ENCODE results near the gene MARK2.
A peak's percentile ranks its signal among the peaks of the same experiment; 100 is the strongest.
"Not testable (repeated sequence)": the region's sequence is repeated elsewhere in the genome, so short reads cannot be mapped to it uniquely, and the experiment has no call there.

MARK2 gene

DNA sequence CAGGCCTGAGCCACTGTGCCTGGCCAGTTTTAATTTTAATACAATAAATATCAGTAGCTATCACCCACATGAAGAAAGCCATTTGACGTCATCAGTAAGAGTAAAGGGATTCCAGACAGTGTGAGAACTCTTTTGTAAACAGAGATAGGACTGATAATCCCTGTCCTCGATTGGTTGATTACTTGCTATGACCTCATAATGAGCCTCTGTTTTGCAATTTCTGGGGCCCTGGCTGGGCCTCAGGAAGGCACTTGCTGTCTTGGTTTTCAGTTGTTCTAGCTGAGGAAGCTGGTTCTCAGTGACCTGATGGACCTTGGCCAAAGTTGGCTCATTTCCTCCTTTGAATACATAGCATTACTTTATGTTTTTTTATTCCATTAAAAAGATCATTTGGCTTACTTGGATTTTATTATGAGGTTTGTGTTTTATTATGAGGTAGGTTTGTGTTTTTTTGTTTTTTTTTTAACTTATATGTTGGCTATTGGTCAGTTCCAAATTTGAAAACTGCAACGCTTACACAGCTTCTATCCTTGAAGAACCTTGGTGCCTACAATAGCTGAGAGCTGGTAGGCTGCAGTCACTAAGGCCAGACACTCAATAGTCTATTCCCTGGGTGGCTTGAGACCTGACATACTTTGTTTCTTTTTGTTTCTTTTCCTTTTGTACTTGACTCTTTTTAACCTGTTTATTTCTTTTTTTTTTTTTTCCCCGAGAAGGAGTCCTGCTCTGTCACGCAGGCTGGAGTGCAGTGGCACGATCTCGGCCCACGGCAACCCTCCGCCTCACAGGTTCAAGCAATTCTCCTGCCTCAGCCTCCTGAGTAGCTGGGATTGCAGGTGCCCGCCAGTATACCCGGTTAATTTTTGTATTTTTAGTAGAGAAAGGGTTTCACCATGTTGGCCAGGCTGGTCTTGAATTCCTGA is 20.0 kb downstream of the MARK2 start:
- DNase-seq: no peak

- DNase-seq: peak in 2 of 3 experiments; percentile 76 to 91
Observed at GRCh38 chr11:63862923-63863322, 24.0 kb downstream of the MARK2 start.

GRCh38 chr11:63863620-63864019 is 24.7 kb downstream of the MARK2 start:
- DNase-seq: not testable (repeated sequence)

GRCh38 chr11:63866211-63866610 is 27.3 kb downstream of the MARK2 start:
- peak in 1 of 3 experiments; percentile 25 for DNase-seq

GRCh38 chr11:63867511-63867910 is 28.6 kb downstream of the MARK2 start:
- no peak for DNase-seq

GRCh38 chr11:63868399-63869064 is 29.6 kb downstream of the MARK2 start:
- no peak for DNase-seq

DNA sequence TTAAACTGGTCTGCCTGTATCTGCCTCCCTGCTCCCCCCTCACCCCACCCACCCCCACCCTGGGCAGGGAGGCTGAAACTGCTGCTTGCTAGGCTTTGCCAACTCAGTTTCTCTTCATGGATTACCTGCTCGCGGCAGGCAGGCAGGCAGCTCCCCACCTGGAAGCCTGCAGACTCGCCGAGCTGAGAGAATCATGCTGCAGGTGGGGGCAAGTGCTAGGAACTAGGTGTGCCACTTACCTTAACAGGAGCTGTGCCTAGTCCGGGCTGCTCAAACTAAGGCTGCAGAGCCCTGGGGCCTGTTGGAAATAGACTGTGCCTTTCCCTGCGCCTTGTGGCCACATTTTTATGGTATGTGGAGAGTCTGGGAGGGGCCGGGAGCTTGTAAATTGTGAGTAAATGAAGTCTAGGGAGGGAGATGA is 30.3 kb downstream of the MARK2 start:
- peak in 1 of 3 experiments; percentile 9 for DNase-seq

GRCh38 chr11:63869683-63870082 is 30.8 kb downstream of the MARK2 start:
- no peak for DNase-seq

- DNase-seq: no peak
Observed at GRCh38 chr11:63870351-63871140, 31.6 kb downstream of the MARK2 start.

DNA sequence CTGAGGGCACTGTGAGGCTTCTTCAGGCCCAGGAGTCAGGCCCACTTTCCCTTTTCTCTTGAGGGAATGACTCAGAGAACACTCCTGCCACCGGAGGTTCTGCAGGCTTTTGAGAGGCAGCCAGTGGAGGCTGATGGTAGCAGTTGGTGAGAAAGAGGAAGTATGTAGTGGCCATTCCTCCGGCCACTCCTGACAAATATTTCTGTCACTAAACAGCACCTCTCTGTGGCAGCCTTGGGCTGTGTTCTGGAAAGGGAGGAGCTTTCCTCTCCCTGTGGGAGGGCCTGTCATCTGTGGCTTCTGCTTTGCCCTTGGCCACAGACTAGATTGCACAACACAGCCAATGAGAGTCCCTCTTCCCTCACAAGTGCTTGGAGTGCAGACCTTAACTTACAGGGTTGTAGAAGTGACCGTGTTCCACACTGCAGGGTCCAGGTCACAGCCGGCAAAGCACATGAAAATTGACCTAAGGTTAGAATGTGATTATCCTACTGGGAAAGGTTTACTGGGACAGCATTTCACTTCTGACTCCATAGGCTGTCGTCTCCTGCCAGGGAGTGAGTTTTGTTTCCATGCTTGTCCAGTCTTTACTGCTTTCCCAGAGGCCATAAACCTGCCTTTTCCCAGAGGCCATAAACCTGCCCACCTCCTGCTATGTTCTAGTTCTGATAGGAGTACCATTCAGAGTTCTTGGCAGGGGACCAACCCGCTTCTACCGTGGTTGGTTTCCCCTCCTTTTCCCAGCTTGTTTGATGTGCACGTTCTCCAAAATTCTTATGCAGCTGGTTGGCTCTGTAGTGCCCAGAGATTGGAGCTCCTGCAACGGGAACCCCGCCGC is 33.3 kb downstream of the MARK2 start:
- DNase-seq: peak; percentile 20 to 57 (median 37)

DNA sequence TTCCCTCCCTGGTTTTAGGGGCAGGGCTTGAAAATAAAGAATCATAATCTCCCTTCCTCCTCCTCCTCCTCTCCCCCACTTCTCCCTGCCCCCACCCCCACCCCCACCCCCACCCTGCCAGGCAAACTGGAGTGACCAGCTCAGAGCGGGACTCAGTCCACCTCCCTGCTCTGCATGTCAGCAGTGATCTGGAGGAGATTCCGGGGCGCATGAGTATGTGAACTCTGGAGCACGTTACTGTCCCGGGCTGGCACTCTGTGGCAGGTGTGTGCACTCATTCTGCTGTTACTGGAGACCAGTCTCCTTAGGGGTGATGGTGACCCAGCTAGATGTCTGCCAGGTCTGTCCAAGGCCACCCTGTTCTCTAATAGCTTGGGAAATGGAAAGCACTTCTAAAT is 33.9 kb downstream of the MARK2 start:
- no peak for DNase-seq

DNA sequence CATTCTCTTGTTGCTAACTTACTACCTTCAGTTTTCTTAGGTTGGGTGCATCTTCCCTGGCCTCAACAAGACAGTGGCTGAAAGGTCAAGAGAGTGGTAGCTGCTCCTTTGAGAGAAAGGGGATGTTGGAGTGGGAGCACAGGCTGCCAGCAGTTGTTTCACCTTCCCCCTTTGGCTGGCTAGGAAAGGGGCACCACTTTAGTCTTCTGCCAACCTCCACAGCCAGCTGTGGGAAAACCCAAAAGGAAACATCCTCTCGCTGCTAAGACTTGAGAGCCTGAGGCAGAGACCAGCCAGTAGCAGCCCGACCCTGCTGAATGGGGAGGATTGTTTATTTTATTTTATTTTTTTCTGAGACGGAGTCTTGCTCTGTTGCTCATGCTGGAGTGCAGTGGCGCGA is 34.4 kb downstream of the MARK2 start:
- DNase-seq: no peak

GRCh38 chr11:63874511-63874910 is 35.6 kb downstream of the MARK2 start:
- DNase-seq: no peak

DNA sequence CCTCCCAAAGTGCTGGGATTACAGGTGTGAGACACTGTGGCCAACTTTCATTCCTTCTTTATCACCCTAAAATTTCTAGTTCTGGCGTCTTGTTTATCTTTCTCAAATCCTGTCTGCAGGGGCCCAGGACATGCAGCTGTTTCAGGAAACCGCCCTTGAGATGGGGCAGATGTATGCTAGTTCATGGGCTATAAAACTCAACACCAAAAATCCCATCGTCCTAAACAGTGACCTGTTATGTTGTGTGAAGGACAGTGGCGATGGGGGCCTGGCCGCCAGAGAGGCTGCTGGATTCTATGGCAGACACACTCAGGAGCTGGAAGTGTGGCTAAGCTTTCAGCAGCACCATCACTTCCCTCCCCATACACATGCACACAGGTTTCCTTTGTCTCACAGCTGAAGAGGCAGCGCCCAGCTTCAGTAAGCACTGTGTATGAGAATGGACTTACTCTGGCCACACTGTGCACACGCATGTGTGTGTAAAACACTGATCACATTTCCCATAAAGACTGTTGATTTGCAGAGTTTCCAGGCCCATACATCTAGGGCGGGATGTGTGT is 36.7 kb downstream of the MARK2 start:
- no peak for DNase-seq

GRCh38 chr11:63876616-63877015 is 37.7 kb downstream of the MARK2 start:
- DNase-seq: no peak

DNA sequence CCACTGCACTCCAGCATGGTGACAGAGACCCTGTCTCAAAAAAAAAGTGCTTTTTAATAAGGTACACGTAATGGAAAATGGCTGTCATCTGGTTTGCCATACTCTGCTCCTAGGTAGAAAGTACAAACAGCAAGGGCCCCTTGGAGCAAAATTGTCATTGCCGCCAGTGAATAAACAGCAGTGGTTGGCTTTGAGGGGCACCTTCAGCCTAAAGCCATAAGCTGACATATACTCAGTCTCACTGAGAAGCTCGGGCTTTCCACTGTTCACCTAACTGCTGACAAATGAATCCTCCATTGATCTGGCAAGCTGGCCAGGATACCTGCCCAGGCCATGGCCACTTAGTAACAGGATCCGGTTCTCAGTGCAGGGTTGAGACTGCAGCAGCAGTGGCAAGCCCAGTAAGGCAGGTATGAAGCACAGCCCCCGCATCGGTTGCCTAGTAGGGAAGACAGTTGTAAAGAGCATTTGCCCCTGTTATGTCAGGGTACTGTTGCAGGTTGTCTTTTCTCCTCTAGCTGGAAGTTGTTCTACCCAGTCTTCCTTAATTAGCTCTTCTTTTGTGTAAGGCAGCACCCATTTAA is 38.8 kb downstream of the MARK2 start:
- no peak for DNase-seq

GRCh38 chr11:63879598-63880402 is 40.9 kb downstream of the MARK2 start:
- no peak for DNase-seq

- no peak for DNase-seq
Observed at GRCh38 chr11:63880403-63880790, 41.5 kb downstream of the MARK2 start.

- DNase-seq: peak in 2 of 3 experiments; percentile 16 to 59
Observed at GRCh38 chr11:63882555-63883242, 43.8 kb downstream of the MARK2 start.

DNA sequence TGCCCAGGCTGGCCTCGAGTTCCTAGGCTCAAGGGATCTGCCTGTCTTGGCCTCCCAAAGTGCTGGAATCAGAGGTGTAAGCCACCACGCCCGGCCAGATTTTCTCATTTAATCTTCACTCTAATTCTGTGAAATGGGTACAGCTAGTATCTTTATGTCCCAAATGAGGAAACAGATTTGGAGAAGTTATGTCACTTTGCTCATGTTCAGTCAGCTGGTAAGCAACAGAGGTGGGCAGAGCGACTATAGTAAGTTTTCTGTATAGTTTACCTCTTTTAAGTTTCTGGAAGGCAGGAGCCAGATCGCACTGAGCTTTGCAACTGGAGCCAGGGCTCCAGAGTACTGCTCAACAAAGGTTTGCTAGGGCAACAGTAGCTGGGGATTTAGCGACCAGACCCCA is 44.9 kb downstream of the MARK2 start:
- no peak for DNase-seq
